MCF 10A (cell line): ENCODE measurements around the gene C10orf62. TPM values are rescaled to one million over a fixed set of nuclear protein-coding genes. Genes with fewer than 3 reads are reported as not detected.
A peak's percentile ranks its signal among the peaks of the same experiment; 100 is the strongest.

Experiments
- BruUV-seq: library from RNA; stranded (reverse); fragments of 400-500 nt; replicated peaks from 2 replicates; lab custom pipeline; 2021; lab: Mats Ljungman, UMichigan
- CTCF ChIA-PET: fragments of 300-600 bp; sonication (Branson Sonifier 250); formaldehyde crosslinking; extraction: SDS; loops from one replicate; lab custom pipeline; 2021; ENCODE audit warnings: antibody characterized with exemption, inconsistent platforms; lab: Yijun Ruan, JAX
- POLR2A ChIA-PET: fragments of 300-600, 350-650 bp; sonication (Branson Sonifier 250); formaldehyde crosslinking; extraction: SDS; loops from one replicate; lab custom pipeline; 2020; ENCODE audit warnings: antibody characterized with exemption, inconsistent platforms; lab: Yijun Ruan, JAX
- DNase-seq: peaks from one replicate; pipeline ENCODE4 v3.0.0-alpha.2; 2018; ENCODE audit not compliant: unreplicated experiment
- H3K27ac Mint-ChIP-seq: one replicate; pipeline ENCODE4 v1.8.0; 2022; ENCODE audit warnings: mild to moderate bottlenecking, low read depth, mixed read lengths; ENCODE audit not compliant: unreplicated experiment
- H3K27me3 Mint-ChIP-seq: one replicate; pipeline ENCODE4 v1.8.0; 2022; ENCODE audit warnings: mixed read lengths; ENCODE audit not compliant: insufficient read depth, unreplicated experiment
- H3K36me3 Mint-ChIP-seq: one replicate; pipeline ENCODE4 v1.8.0; 2022; ENCODE audit warnings: mild to moderate bottlenecking, moderate library complexity, mixed read lengths; ENCODE audit not compliant: insufficient read depth, unreplicated experiment
- H3K4me1 Mint-ChIP-seq: one replicate; pipeline ENCODE4 v1.8.0; 2022; ENCODE audit warnings: mixed read lengths; ENCODE audit not compliant: insufficient read depth, unreplicated experiment
- H3K4me3 Mint-ChIP-seq: one replicate; pipeline ENCODE4 v1.8.0; 2022; ENCODE audit warnings: mild to moderate bottlenecking, moderate library complexity, mixed read lengths; ENCODE audit not compliant: unreplicated experiment
- H3K9me3 Mint-ChIP-seq: one replicate; pipeline ENCODE4 v1.8.0; 2022; ENCODE audit warnings: mixed read lengths; ENCODE audit not compliant: unreplicated experiment
- CTCF ChIP-seq: fragments of 200-600 bp; IDR thresholded peaks from one replicate; pipeline ENCODE4 v1.8.0; 2022; ENCODE audit warnings: antibody characterized with exemption, mild to moderate bottlenecking; ENCODE audit not compliant: unreplicated experiment
- intact Hi-C: fragments of 100-400 bp; cut with micrococcal nuclease; formaldehyde crosslinking; loops from 2 replicates; pipeline ENCODE4 v1.14.1; 2022
- total RNA-seq: library from RNA; stranded (reverse); gene quantifications from 2 replicates; pipeline ENCODE4 v1.2.3, GENCODE V29; 2022

The C10orf62 gene
- total RNA-seq, 1 experiment from 2014 or later: 0.26 TPM

- ChIA-PET POLR2A (interaction anchor here (0.6 to 2.8 kb wide), 7 partner anchors 41 to 77 kb away, joined by 3 to 35 read pairs (median 3); partner anchors contain the start of genes MMS19 and UBTD1), CTCF (interaction anchor here (0.7 to 2.3 kb wide), 6 partner anchors 9 to 76 kb away, joined by 3 to 7 read pairs (median 4); no protein-coding TSS in a partner anchor)
- TF ChIP-seq CTCF: no peak
- peaks cover 28% of the 10 kb centered on the region for H3K4me1 Mint-ChIP-seq
- H3K9me3 Mint-ChIP-seq: no peaks in the 10 kb centered on the region
- peak; percentile 95 for DNase-seq
- no peaks in the 10 kb centered on the region for H3K27me3 Mint-ChIP-seq
- no TSS peak for BruUV-seq
- no peak overlapping the region for H3K4me3 Mint-ChIP-seq
- peak overlapping the region; percentile 73 for H3K27ac Mint-ChIP-seq
- no peaks in the 10 kb centered on the region for H3K36me3 Mint-ChIP-seq
- intact Hi-C loops: no loop called here
Observed at GRCh38 chr10:97543025-97543546, 46.4 kb upstream of the C10orf62 start.

- no peak for DNase-seq
- Mint-ChIP-seq H3K27ac (no peak overlapping the region), H3K27me3 (no peaks in the 10 kb centered on the region), H3K4me3 (no peak overlapping the region), H3K4me1 (peaks cover 45% of the 10 kb centered on the region), H3K9me3 (no peaks in the 10 kb centered on the region), H3K36me3 (no peaks in the 10 kb centered on the region)
- BruUV-seq: no TSS peak
- POLR2A ChIA-PET: interaction anchor here (0.7 to 2.0 kb wide), 4 partner anchors 47 to 145 kb away, joined by 3 to 5 read pairs (median 3); partner anchors contain the start of gene RRP12
- CTCF ChIA-PET: interaction anchor here (0.6 to 1.8 kb wide), 9 partner anchors 8 to 104 kb away, joined by 3 to 12 read pairs (median 4); no protein-coding TSS in a partner anchor
- intact Hi-C loops: no loop called here
- no peak for TF ChIP-seq CTCF
Observed at GRCh38 chr10:97546456-97547270, 42.9 kb upstream of the C10orf62 start.

GRCh38 chr10:97547271-97547600 is 42.3 kb upstream of the C10orf62 start:
- CTCF ChIA-PET: interaction anchor here (0.6 to 1.3 kb wide), 2 partner anchors 39 to 65 kb away, joined by 4 to 5 read pairs; no protein-coding TSS in a partner anchor
- POLR2A ChIA-PET: interaction anchor here (0.7 kb wide), 1 partner anchor 146 kb away, joined by 3 read pairs; the partner anchor contains the start of gene RRP12
- Mint-ChIP-seq H3K9me3 (no peaks in the 10 kb centered on the region), H3K36me3 (no peaks in the 10 kb centered on the region), H3K4me1 (peaks cover 40% of the 10 kb centered on the region), H3K27me3 (no peaks in the 10 kb centered on the region), H3K27ac (no peak overlapping the region), H3K4me3 (no peak overlapping the region)
- no peak for DNase-seq
- TF ChIP-seq CTCF: no peak
- no TSS peak for BruUV-seq
- intact Hi-C loops: no loop called here

GRCh38 chr10:97547962-97548361 is 41.6 kb upstream of the C10orf62 start:
- Mint-ChIP-seq H3K9me3 (no peaks in the 10 kb centered on the region), H3K36me3 (no peaks in the 10 kb centered on the region), H3K27me3 (no peaks in the 10 kb centered on the region), H3K27ac (no peak overlapping the region), H3K4me1 (peaks cover 33% of the 10 kb centered on the region), H3K4me3 (no peak overlapping the region)
- BruUV-seq: no TSS peak
- ChIA-PET POLR2A (no interaction called here), CTCF (interaction anchor here (0.6 to 3.0 kb wide), 4 partner anchors 38 to 186 kb away, joined by 3 to 13 read pairs (median 4); partner anchors contain the start of gene UBTD1)
- no peak for TF ChIP-seq CTCF
- DNase-seq: no peak
- intact Hi-C loops: no loop called here
